Measurements from ENCODE around the gene CMTM6.
"Not testable (repeated sequence)": the region's sequence is repeated elsewhere in the genome, so short reads cannot be mapped to it uniquely, and the experiment has no call there.

CMTM6 gene, protein sequence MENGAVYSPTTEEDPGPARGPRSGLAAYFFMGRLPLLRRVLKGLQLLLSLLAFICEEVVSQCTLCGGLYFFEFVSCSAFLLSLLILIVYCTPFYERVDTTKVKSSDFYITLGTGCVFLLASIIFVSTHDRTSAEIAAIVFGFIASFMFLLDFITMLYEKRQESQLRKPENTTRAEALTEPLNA

DNA sequence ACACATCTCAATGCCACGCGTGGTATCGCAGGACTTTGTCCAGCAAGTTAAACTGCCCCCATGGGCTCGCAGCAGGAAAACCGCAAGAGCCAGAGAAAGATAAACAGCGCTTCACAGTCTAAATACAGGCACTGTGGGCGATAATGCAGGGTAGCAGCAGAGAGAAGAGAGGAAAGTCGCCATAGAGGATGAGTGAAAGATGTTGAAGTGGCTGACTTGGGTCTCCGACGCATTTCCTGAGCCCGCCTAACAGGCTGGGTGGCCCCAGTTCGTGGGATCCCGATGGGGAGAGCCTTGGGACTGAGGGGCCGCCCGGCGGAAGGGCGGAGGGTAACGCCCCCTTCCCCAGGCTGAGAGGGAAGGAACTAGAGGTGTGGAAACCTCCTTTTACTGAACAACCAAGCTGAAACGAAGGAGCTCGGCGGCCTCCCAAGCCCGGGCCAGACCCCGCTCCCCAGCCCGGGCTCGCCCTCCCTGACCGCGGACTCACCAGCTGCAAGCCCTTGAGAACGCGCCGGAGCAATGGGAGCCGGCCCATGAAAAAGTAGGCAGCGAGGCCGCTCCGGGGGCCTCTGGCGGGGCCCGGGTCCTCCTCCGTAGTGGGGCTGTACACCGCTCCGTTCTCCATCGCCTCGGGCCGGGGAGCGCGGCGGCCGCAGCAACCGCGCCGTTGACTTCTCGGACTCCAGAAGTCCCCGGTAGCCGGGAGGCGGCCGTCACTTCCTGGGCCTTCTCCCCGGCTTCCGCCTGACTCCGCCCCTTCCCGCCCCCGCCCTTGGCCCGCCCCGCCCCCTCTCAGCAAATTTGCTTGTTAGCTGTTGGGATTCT is at the start of gene CMTM6:
TSS of gene CMTM6 (minus strand) at position 735 of the 828 bp plus-strand sequence. CDS start at position 628, 107 bp downstream.
- peak; percentile 20 to 60 (median 50) for DNase-seq (ENCODE audit: low read depth in 3 of 3, low spot score in 1 of 3)

DNA sequence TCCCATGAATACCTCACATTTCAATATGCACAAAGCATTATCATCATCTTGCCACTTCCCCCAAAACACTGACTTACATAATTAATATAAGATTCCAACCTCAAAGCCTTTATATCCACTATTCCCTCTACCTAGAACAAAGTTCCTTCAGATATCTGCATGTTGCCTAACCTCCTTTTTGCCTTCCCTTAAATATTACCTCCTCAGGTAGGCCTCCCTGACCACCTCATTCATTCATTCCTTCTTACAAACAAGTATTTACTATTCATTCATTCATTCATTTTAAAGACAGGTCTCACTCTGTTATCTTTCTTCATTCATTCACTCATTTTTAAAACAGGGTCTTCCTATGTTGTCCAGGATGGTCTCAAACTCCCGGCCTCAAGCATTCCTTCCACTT is 49.4 kb upstream of the CMTM6 start:
- DNase-seq (ENCODE audit: low read depth in 3 of 3, low spot score in 1 of 3): no peak

GRCh38 chr3:32551496-32551895 is 48.8 kb upstream of the CMTM6 start:
- no peak for DNase-seq (ENCODE audit: low read depth in 3 of 3, low spot score in 1 of 3)

GRCh38 chr3:32551087-32551486 is 48.4 kb upstream of the CMTM6 start:
- no peak for DNase-seq (ENCODE audit: low read depth in 3 of 3, low spot score in 1 of 3)

DNA sequence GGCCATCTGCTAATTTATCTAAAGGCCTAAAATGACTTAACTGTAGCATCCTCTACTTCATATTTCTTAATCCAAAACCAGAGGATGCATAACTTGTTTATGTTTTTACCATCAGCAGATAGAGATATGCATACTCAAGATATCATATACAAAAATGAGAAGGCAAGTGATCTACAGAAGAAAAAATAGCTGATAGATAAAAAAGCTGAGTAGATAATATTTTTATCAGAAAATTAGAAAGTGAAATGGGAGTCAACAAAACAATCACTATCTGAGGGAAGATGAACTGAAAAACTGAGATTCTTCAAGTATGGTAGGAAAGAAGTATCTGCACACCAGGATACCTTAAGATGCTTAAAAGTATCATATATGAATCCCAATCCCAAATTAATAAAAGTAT is 42.7 kb upstream of the CMTM6 start:
- no peak for DNase-seq (ENCODE audit: low read depth in 3 of 3, low spot score in 1 of 3)

- no peak for DNase-seq (ENCODE audit: low read depth in 3 of 3, low spot score in 1 of 3)
Measured at GRCh38 chr3:32544894-32545293, 42.2 kb upstream of the CMTM6 start.

GRCh38 chr3:32542807-32543206 is 40.2 kb upstream of the CMTM6 start:
- DNase-seq (ENCODE audit: low read depth in 3 of 3, low spot score in 1 of 3): no peak

- no peak for DNase-seq (ENCODE audit: low read depth in 3 of 3, low spot score in 1 of 3)
Measured at GRCh38 chr3:32540899-32541298, 38.2 kb upstream of the CMTM6 start.

DNA sequence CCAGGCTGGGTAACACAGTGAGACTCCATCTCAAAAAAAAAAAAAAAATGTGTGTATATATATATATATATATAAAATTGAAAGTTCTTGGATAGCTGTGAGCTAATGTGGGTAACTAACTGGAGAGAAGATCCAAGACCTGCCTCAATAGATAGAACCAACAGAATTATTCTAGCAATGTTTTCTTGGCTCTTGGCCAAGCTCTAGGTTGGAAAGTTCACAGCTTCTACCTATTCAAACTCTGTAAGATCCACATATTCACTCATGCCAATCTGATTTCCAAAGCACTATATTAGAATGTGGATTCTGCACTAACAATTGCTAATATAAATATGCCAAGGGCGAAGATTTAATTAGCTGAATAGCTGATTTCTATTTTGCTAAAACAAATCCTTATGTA is 29.8 kb upstream of the CMTM6 start:
- no peak for DNase-seq (ENCODE audit: low read depth in 3 of 3, low spot score in 1 of 3)

DNA sequence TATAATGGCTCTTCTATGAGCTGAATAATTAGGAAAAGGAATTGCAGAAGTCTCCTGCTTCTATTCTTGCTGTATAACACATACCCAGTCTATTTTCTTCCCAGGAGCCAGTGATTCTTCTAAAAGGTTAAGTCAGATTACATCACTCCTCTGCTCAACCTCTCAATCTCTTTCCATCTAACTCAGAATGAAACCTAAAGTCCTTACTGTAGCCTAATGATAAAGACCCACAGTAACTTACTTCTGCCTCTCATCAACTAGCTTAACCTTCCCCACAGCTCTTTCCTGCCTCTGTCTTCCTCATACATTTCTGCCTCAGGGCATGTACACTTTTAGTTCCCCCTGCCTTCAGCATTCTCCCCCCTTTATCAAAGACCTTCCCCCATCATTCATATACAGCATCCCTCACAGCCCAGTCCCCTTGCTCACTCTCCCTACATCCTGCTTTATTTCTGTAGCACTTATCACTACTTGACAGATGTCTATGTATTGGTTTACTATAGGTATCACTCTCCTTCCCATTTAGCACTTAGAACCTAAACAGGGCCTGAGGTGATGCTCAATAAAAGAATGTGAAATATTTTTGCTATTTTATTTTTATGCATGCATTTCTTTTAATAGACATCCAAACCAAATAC is 28.5 kb upstream of the CMTM6 start:
- DNase-seq (ENCODE audit: low read depth in 3 of 3, low spot score in 1 of 3): no peak

DNA sequence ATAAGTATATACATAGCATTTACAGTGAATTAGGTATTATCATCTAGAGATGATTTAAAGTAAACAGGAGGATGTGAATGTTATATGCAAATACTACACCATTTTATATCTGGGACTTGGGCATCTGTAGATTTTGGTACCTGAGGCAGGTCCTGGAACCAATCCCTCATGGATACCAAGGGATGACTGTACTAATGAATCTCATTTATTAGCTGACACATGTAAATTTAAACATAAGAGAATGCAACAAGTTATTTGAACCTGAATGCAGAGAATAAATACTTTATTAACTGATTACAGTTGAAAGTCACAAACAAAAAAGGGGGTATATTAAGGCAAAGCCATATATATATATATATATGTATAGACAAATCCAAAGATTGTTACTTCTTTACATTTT is 23.1 kb upstream of the CMTM6 start:
- no peak for DNase-seq (ENCODE audit: low read depth in 3 of 3, low spot score in 1 of 3)

- no peak for DNase-seq (ENCODE audit: low read depth in 3 of 3, low spot score in 1 of 3)
Measured at GRCh38 chr3:32522682-32523081, 20.0 kb upstream of the CMTM6 start.

DNA sequence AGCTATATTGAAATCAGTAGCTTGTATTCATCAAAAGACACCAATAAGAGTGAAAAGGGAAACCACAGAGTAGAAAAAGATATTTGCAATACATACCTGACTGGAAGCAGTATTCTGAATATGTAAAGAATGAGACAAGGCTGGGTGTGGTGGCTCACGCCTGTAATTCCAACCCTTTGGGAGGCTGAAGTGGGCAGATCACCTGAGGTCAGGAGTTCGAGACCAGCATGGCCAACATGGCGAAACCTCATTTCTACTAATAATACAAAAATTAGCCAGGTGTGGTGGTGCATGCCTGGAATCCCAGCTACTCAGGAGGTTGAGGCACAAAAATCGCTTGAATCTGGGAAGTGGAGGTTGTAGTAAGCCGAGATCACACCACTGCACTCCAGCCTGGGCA is 16.3 kb upstream of the CMTM6 start:
- DNase-seq (ENCODE audit: low read depth in 3 of 3, low spot score in 1 of 3): not testable (repeated sequence)

- not testable (repeated sequence) for DNase-seq (ENCODE audit: low read depth in 3 of 3, low spot score in 1 of 3)
Measured at GRCh38 chr3:32516751-32517150, 14.1 kb upstream of the CMTM6 start.

- DNase-seq (ENCODE audit: low read depth in 3 of 3, low spot score in 1 of 3): no peak
Measured at GRCh38 chr3:32511005-32511404, 8.4 kb upstream of the CMTM6 start.

DNA sequence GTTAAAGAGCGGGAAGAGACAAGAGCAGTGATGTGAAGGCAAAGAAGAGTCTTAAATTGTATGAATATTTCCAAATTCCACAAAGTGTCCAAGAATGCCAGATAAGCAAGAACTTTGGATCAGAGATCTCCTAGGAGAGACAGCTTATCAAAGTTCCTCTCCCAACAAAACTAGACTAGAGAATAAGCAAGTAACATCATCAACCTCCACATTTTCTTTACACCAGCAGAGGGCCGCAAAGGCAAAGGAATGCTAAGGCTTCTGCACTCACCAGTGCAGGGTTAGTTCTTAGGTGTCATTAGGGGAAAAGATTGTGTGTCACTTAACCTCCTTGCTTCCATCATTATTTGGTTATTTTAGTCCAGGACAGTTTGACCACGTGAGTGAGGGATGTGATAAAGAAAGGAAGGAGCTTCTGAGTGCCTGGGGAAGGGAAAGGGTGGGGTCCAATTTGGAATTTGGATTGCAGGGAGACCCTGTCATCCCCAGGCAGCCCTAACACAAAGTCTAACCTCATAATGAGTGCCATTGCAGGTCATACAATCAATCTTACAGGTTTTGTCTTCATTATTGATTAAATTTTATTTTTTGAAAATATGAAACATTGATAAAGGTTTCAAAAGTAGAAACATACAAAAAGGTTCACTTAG is 7.5 kb upstream of the CMTM6 start:
- DNase-seq (ENCODE audit: low read depth in 3 of 3, low spot score in 1 of 3): peak in 2 of 3 donors; percentile 8 to 36

- DNase-seq (ENCODE audit: low read depth in 3 of 3, low spot score in 1 of 3): no peak
Measured at GRCh38 chr3:32508711-32509110, 6.1 kb upstream of the CMTM6 start.

GRCh38 chr3:32506466-32506865 is 3.8 kb upstream of the CMTM6 start:
- DNase-seq (ENCODE audit: low read depth in 3 of 3, low spot score in 1 of 3): no peak

DNA sequence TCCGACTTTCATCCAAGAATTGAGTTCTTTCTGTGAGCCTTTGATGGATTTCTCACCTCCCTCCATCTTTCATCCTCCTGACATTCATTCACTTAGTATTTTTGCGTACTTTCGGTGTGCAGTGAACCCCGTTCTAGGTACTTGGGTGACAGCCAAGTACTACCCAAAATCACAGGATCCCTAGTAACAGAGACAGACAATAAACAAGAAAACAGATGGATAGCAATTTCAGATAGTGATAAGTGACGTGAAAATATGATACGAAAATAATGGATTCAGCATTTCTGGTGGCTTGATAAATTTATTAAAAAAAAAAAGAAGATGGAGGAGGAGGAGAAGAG is 264 bp upstream of the CMTM6 start:
- no peak for DNase-seq (ENCODE audit: low read depth in 3 of 3, low spot score in 1 of 3)

- no peak for DNase-seq (ENCODE audit: low read depth in 3 of 3, low spot score in 1 of 3)
Measured at GRCh38 chr3:32501783-32502117, 902 bp downstream of the CMTM6 start.

GRCh38 chr3:32500880-32501782 is 1.5 kb downstream of the CMTM6 start:
- no peak for DNase-seq (ENCODE audit: low read depth in 3 of 3, low spot score in 1 of 3)

Data from stimulated activated CD4-positive, alpha-beta T cell treated with anti-CD3 and anti-CD28 coated beads, TNF-alpha, amount 100 ng/mL, for 1 hour (primary cell).